Kidney (tissue), 14 donors: Measurements from ENCODE around the gene SLC45A2. TPM values are rescaled to one million over a fixed set of nuclear protein-coding genes. Genes with fewer than 3 reads are reported as not detected.

ENCODE experiments used
- DNase-seq, 5 donors: peaks; one replicate each; pipeline ENCODE4 v3.0.0-alpha.2; 2013 to 2020
- FAIRE-seq: peaks from 2 replicates; lab custom pipeline; 2012; peaks lifted over from hg19 to GRCh38; lab: Jason Lieb, UNC
- H3K27ac ChIP-seq, 2 donors: one replicate each; pipeline ENCODE4 v1.7.0; 2013; ENCODE audit warnings: low read depth in 2 of 2, low read length in 2 of 2, inconsistent platforms in 1 of 2
- H3K27me3 ChIP-seq: one replicate; pipeline ENCODE4 v1.7.1; 2013; ENCODE audit warnings: low read length, inconsistent platforms; ENCODE audit not compliant: control insufficient read depth, insufficient read depth
- H3K36me3 ChIP-seq, 3 donors: one replicate each; pipeline versions ENCODE4 v1.7.0 to v1.7.1; 2013; ENCODE audit warnings: low read length in 3 of 3, control low read depth in 1 of 3, inconsistent platforms in 1 of 3; ENCODE audit not compliant: insufficient read depth in 3 of 3, control insufficient read depth in 2 of 3
- H3K4me1 ChIP-seq, 3 donors: one replicate each; pipeline versions ENCODE4 v1.7.0 to v1.7.1; 2013; ENCODE audit warnings: low read length in 3 of 3, inconsistent platforms in 1 of 3, low read depth in 1 of 3; ENCODE audit not compliant: control insufficient read depth in 2 of 3, insufficient read depth in 2 of 3
- H3K4me3 ChIP-seq, 3 donors: one replicate each; pipeline versions ENCODE4 v1.7.0 to v1.8.1; 2013; ENCODE audit warnings: low read length in 3 of 3, control low read depth in 1 of 3, inconsistent platforms in 1 of 3
- H3K9ac ChIP-seq, 3 donors: one replicate each; pipeline versions ENCODE4 v1.7.0 to v1.7.1; 2013; ENCODE audit warnings: low read length in 3 of 3, control low read depth in 1 of 3, inconsistent platforms in 1 of 3
- H3K9me3 ChIP-seq, 3 donors: one replicate each; pipeline versions ENCODE4 v1.7.0 to v1.7.1; 2013; ENCODE audit warnings: low read length in 3 of 3, control low read depth in 1 of 3, inconsistent platforms in 1 of 3; ENCODE audit not compliant: control insufficient read depth in 2 of 3, insufficient read depth in 1 of 3
- intact Hi-C: fragments of 100-400 bp; cut with DNase I; formaldehyde crosslinking; loops from one replicate; pipeline ENCODE4 v1.11.1; 2022
- polyA plus RNA-seq: library from polyadenylated mRNA; stranded (reverse); fragments of 350-450 nt; fragmentation: Illumina TruSeq; extraction: RNeasy Lipid Tissue Mini Kit (QIAGEN cat#74804); gene quantifications from one replicate; pipeline ENCODE4 v1.2.3, GENCODE V29; 2014; ENCODE audit warnings: low read depth, low replicate concordance; ENCODE audit not compliant: insufficient read depth
- total RNA-seq: library from RNA; stranded (reverse); fragmentation: NEBNext Ultra II Directional; extraction: Animal tissue kit (Norgen Biotek cat#: 25700); gene quantifications from one replicate; pipeline ENCODE4 v1.2.1, GENCODE V29; 2021
- TF ChIP-seq, protein P1 (sequence below): IDR thresholded peaks from 3 replicates; pipeline ENCODE4 v1.5.1; 2012; ENCODE audit warnings: mild to moderate bottlenecking, moderate library complexity, borderline replicate concordance; ENCODE audit not compliant: insufficient read depth; ENCODE audit errors: extremely low read depth
- donor health status: control.
- donor health status: control.
- donor health status: control.
- donor health status: control.
- donor health status: control.
- donor health status: DM: yes; HTN: yes; CAD: no.
- donor health status: Normal renal cell carcinoma (clear cell type).

Gene SLC45A2
- total and polyA plus RNA-seq, 2 donors from 2014 or later, result 0.22 TPM

DNA sequence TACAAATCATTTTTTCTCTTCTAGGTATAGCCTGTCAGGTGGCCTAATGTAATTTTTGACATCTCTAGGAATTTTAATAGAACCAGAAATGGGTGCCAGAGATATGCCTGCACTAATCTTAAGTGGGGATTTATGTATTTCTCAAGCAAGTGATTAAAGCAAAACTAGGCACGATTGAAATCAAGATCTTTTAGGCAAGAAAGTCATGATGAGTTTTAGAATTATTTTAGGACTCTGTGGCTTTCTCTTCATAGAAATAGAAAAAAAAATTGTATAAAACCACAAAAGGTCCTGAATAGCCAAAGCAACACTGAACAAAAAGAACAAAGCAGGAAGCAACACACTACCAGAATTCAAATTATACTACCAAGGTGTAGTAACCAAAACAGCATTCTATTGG lies 24.3 kb upstream of the SLC45A2 start:
- FAIRE-seq (no peak), DNase-seq (peak in 1 of 5 donors; percentile 26)
- Histone ChIP-seq H3K4me1 (peaks cover 0 to 14% (median 9%) of the 10 kb centered on the region in 3 donors), H3K4me3 (peak overlapping the region; percentile 86 to 90 (median 88)), H3K27me3 (no peaks in the 10 kb centered on the region), H3K27ac (peak overlapping the region; percentile 90 to 97), H3K36me3 (peaks cover 2 to 5% (median 3%) of the 10 kb centered on the region in 3 donors), H3K9me3 (no peaks in the 10 kb centered on the region), H3K9ac (peak overlapping the region; percentile 71 to 90 (median 86))
- intact Hi-C loops, result no loop called here
- TF ChIP-seq, protein P1, sequence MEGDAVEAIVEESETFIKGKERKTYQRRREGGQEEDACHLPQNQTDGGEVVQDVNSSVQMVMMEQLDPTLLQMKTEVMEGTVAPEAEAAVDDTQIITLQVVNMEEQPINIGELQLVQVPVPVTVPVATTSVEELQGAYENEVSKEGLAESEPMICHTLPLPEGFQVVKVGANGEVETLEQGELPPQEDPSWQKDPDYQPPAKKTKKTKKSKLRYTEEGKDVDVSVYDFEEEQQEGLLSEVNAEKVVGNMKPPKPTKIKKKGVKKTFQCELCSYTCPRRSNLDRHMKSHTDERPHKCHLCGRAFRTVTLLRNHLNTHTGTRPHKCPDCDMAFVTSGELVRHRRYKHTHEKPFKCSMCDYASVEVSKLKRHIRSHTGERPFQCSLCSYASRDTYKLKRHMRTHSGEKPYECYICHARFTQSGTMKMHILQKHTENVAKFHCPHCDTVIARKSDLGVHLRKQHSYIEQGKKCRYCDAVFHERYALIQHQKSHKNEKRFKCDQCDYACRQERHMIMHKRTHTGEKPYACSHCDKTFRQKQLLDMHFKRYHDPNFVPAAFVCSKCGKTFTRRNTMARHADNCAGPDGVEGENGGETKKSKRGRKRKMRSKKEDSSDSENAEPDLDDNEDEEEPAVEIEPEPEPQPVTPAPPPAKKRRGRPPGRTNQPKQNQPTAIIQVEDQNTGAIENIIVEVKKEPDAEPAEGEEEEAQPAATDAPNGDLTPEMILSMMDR, result no peak

DNA sequence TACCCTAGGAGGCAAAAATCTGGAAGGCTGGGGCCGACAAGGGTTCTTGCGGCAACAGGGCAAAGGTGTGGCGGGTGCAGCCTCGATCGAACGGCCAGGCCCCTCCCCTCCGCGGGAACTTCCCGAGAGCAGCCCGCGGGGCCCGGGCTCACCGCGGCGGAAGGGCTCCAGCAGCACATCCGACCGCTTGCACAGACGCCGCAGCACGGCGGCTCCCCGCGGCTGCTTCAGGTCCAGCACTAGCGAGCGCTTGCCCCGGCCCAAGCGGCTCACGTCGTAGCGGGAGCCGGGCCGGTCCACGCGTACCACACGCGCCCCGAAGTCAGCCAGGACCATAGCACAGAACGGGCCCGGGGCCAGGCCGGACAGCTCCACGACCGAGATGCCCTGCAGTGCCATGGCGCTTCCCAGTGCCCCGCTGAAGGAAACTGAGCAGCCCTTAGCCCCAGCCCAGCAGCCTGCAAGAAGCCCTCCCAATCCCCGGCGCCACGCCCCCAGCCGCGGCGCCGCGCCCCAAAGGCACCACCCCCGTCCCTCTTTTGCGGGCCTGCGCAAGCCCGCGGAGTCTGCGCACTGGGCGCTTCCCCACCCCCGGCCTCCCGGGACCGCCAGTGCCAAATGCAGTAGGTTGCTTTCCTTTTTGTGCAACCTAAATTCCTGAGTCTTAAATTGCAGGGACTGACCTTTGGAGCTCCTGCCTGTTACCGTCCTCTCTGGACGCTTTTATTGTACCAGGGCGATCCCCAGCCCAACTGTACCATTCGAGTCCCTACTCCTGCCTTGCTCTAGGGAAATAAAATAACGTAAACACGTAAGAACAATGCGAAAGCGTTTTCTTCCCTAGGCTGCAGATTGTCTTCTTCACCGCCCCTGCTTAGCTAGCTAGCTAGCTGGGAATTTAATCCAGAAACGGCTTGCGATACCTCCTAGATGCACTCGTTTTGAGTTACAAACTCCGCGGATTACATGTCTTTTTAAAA lies 23.4 kb upstream of the SLC45A2 start, which contains the start of gene AMACR:
AMACR (minus strand) TSS at position 430 of the 980 bp plus-strand sequence; CDS start at position 399, 31 bp downstream.
- Histone ChIP-seq H3K4me3 (peak within 1 kb of the TSS; percentile 90 to 94 (median 90)), H3K27me3 (no peaks in the 10 kb centered on the region), H3K4me1 (peaks cover 0 to 18% (median 10%) of the 10 kb centered on the region in 3 donors), H3K36me3 (peaks cover 8 to 14% (median 8%) of the 10 kb centered on the region in 3 donors), H3K9ac (peak within 1 kb of the TSS; percentile 86 to 96 (median 90)), H3K27ac (peak within 1 kb of the TSS; percentile 90 to 97), H3K9me3 (no peaks in the 10 kb centered on the region)
- DNase-seq (peak; percentile 96 to 98 (median 97)), FAIRE-seq (no peak)
- intact Hi-C loops, result no loop called here
- TF ChIP-seq, protein P1, result no peak

DNA sequence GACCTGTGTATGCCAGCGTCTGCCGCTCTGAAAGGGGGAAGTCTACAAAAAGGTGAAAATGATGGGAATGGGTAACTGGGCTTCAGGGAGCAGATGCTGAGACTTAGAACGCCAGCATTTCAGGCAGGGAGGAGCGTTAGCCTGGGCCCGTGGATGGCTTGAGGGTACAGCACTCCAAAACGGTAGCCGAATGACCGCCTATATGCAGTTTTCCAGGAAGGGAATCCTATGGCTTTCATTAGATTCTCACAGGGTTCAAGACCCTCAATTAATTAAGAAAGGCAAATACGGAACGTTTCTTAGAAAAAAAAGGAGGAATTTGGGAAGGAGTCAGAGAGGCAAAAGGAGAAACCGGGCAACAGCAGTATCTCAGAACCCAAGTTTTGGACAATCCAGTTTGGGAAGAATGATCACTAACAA lies 22.7 kb upstream of the SLC45A2 start:
- Histone ChIP-seq H3K27ac (peak overlapping the region; percentile 90 to 97), H3K9ac (peak overlapping the region; percentile 86 to 96 (median 90)), H3K9me3 (no peaks in the 10 kb centered on the region), H3K36me3 (peaks cover 8 to 21% (median 11%) of the 10 kb centered on the region in 3 donors), H3K4me3 (peak overlapping the region; percentile 90 to 94 (median 90)), H3K27me3 (no peaks in the 10 kb centered on the region), H3K4me1 (peaks cover 0 to 20% (median 9%) of the 10 kb centered on the region in 3 donors)
- peak in 2 of 5 donors; percentile 53 to 54 for DNase-seq
- no peak for FAIRE-seq
- intact Hi-C loops, result no loop called here
- TF ChIP-seq, protein P1, result no peak
